AG04450 (cell line): ENCODE results near the gene FAM193B. TPM values are rescaled to one million over a fixed set of nuclear protein-coding genes. Genes with fewer than 3 reads are reported as not detected.

ENCODE experiments used
- CTCF ChIA-PET: fragments of 300-600, 350-600 bp; formaldehyde crosslinking; extraction: SDS; loops from one replicate; lab custom pipeline; 2022; ENCODE audit warnings: antibody characterized with exemption, inconsistent platforms; lab: Charles Lee
- POLR2A ChIA-PET: fragments of 350-600 bp; formaldehyde crosslinking; extraction: SDS; loops from one replicate; lab custom pipeline; 2021; ENCODE audit warnings: antibody characterized with exemption, inconsistent platforms; lab: Yijun Ruan, JAX
- DNase-seq: peaks from one replicate; pipeline ENCODE4 v3.0.0-alpha.2; 2011; ENCODE audit warnings: low read depth, low spot score
- H3K27ac ChIP-seq: one replicate; pipeline ENCODE4 v1.5.1; 2012; ENCODE audit warnings: low read depth, low read length, control low read depth
- H3K27me3 ChIP-seq: one replicate; pipeline ENCODE4 v1.6.0; 2012; ENCODE audit warnings: low read length; ENCODE audit not compliant: control insufficient read depth, insufficient read depth
- H3K4me3 ChIP-seq: 2 replicates; pipeline ENCODE4 v1.5.1; 2011; ENCODE audit warnings: mild to moderate bottlenecking, low read depth, low read length, control low read depth
- H3K9me3 ChIP-seq: 2 replicates; pipeline ENCODE4 v1.5.1; 2012; ENCODE audit warnings: low read length; ENCODE audit not compliant: control insufficient read depth, insufficient read depth
- polyA plus RNA-seq: library from polyadenylated mRNA; depleted of rRNA; stranded (reverse); fragments of >200 nt; gene quantifications from 2 replicates; pipeline ENCODE4 v1.2.3, GENCODE V29; 2011
- TF ChIP-seq, protein P1 (sequence below): IDR thresholded peaks from 2 replicates; pipeline ENCODE4 v1.5.1; 2011; ENCODE audit warnings: low read depth, low read length, control low read depth, inconsistent platforms

FAM193B gene
- polyA plus RNA-seq, 1 experiment: 30.1 TPM

DNA sequence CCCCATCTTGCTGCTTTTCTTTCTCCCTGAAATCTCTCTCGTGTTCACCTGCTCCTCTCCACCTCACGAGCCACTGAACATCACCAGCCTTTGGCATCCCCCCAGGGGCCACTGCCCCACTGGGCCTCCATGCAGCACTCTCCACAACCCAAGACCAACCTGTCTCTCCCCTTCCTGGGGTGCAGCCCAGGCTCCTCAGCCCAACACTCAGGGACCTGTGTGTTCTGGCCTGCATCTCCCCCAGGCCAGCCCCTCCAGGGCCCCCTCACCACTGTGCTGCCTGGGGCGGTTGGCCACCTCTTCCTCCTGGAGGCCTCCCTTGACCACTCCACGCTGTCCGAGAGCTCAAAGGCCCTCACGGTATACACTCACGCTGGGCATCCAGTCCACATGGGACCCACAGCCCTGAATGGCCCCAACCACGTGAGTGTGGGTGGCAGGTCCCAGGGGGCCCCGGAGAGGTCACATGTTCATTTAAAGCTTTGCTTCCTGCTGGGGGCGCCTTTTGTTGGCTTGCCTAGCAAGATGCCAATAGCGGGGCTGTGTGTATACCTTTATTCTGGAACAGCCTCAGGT, 44.3 kb downstream of the FAM193B start:
- Histone ChIP-seq H3K27me3 (no peaks in the 10 kb centered on the region), H3K4me3 (no peak overlapping the region), H3K27ac (no peak overlapping the region), H3K9me3 (no peaks in the 10 kb centered on the region)
- ChIA-PET POLR2A (no interaction called here), CTCF (interaction anchor here (2.1 kb wide), 1 partner anchor 9 kb away, joined by 6 read pairs; no protein-coding TSS in a partner anchor)
- TF ChIP-seq, protein P1, sequence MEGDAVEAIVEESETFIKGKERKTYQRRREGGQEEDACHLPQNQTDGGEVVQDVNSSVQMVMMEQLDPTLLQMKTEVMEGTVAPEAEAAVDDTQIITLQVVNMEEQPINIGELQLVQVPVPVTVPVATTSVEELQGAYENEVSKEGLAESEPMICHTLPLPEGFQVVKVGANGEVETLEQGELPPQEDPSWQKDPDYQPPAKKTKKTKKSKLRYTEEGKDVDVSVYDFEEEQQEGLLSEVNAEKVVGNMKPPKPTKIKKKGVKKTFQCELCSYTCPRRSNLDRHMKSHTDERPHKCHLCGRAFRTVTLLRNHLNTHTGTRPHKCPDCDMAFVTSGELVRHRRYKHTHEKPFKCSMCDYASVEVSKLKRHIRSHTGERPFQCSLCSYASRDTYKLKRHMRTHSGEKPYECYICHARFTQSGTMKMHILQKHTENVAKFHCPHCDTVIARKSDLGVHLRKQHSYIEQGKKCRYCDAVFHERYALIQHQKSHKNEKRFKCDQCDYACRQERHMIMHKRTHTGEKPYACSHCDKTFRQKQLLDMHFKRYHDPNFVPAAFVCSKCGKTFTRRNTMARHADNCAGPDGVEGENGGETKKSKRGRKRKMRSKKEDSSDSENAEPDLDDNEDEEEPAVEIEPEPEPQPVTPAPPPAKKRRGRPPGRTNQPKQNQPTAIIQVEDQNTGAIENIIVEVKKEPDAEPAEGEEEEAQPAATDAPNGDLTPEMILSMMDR: no peak
- no peak for DNase-seq

GRCh38 chr5:177509381-177509951, 44.9 kb downstream of the FAM193B start, which contains the start of gene DOK3:
Gene DOK3 (minus strand): TSS chr5:177509826. CDS start chr5:177509540, 286 bp downstream.
- CTCF ChIA-PET: interaction anchor here (2.1 kb wide), 1 partner anchor 9 kb away, joined by 6 read pairs; no protein-coding TSS in a partner anchor
- TF ChIP-seq, protein P1: no peak
- Histone ChIP-seq H3K9me3 (no peaks in the 10 kb centered on the region), H3K27me3 (no peaks in the 10 kb centered on the region), H3K4me3 (no peak within 1 kb of the TSS), H3K27ac (no peak within 1 kb of the TSS)
- POLR2A ChIA-PET: interaction anchor here (0.9 to 1.0 kb wide), 2 partner anchors 12 to 14 kb away, joined by 3 to 5 read pairs; partner anchors contain the start of gene PDLIM7
- no peak for DNase-seq

DNA sequence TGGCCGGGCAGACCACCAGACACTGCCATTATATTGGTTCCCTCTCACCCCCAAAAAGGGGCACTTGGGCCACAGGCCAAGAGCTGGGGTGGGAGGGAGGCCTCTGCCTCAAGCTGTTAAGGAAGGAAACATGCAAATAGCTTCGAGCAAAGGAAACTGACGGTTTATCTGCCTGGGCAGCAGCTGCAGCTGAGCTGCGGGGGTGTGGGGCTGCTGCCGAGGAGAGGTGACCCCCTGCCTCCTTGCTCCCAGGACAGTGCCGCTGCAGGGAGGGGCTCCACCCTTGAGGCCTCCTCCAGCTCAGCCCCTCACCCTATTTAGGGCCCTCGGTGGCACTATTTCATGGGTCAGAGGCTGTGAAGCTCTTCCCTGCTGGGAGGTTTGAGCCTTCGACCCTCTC, 45.5 kb downstream of the FAM193B start:
- no peak for DNase-seq
- H3K9me3 ChIP-seq: no peaks in the 10 kb centered on the region
- CTCF ChIA-PET: no interaction called here
- H3K27ac ChIP-seq: no peak overlapping the region
- TF ChIP-seq, protein P1: no peak
- POLR2A ChIA-PET: interaction anchor here (0.9 to 1.0 kb wide), 2 partner anchors 11 to 13 kb away, joined by 3 to 5 read pairs; partner anchors contain the start of gene PDLIM7
- H3K4me3 ChIP-seq: no peak overlapping the region
- H3K27me3 ChIP-seq: no peaks in the 10 kb centered on the region

- no peak overlapping the region for H3K4me3 ChIP-seq
- ChIA-PET POLR2A (interaction anchor here (0.7 to 1.1 kb wide), 3 partner anchors 8 to 11 kb away, joined by 4 to 5 read pairs (median 4); partner anchors contain the start of genes DDX41 and PDLIM7), CTCF (no interaction called here)
- no peak overlapping the region for H3K27ac ChIP-seq
- no peaks in the 10 kb centered on the region for H3K27me3 ChIP-seq
- TF ChIP-seq, protein P1: no peak
- no peaks in the 10 kb centered on the region for H3K9me3 ChIP-seq
- DNase-seq: no peak
Observed at GRCh38 chr5:177508221-177508611, 46.1 kb downstream of the FAM193B start.
